HT-29 (cell line): ENCODE data around the gene GRB10. TPM values are rescaled to one million over a fixed set of nuclear protein-coding genes. Genes with fewer than 3 reads are reported as not detected.

ENCODE experiments used
- DNase-seq: peaks from one replicate; pipeline ENCODE4 v3.0.0-alpha.2; 2015; ENCODE audit warnings: low spot score
- total RNA-seq: library from RNA; depleted of rRNA; stranded (reverse); fragments of >200 nt; shearing (Covaris generic); gene quantifications from 2 replicates; pipeline ENCODE4 v1.2.3, GENCODE V29; 2014

GRB10 gene
- total RNA-seq, 1 experiment from 2014 or later = 6.6 TPM

DNA sequence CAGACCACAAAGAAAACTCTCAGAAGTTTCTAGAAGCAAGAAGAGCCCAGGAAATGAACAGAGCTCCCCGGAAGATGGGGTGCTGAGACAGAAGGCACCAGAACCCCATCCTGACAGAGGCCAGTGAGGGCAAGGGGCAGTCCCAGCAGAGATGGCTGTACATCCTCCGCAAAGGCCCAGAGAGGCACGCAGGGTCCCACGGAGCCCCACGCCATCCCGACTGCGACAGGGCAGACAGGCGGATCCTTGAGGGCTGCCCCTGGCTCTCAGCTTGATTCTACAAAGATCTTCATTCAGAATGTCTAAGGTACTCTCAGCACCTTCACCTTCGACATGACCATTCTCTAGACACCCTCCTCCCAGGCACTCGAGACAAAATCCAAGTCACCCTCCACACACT is 109.6 kb downstream of the GRB10 start:
- no peak for DNase-seq

- no peak for DNase-seq
Observed at GRCh38 chr7:50672045-50672444, 110.7 kb downstream of the GRB10 start.

GRCh38 chr7:50671386-50671785 is 111.3 kb downstream of the GRB10 start:
- no peak for DNase-seq

- no peak for DNase-seq
Observed at GRCh38 chr7:50669890-50670289, 112.8 kb downstream of the GRB10 start.

GRCh38 chr7:50667789-50668226 is 114.9 kb downstream of the GRB10 start:
- no peak for DNase-seq

- DNase-seq = no peak
Observed at GRCh38 chr7:50667338-50667737, 115.4 kb downstream of the GRB10 start.

- DNase-seq = no peak
Observed at GRCh38 chr7:50666124-50666496, 116.6 kb downstream of the GRB10 start.

- no peak for DNase-seq
Observed at GRCh38 chr7:50665403-50666123, 117.1 kb downstream of the GRB10 start.

GRCh38 chr7:50664937-50665336 is 117.8 kb downstream of the GRB10 start:
- no peak for DNase-seq

GRCh38 chr7:50664461-50664922 is 118.2 kb downstream of the GRB10 start:
- no peak for DNase-seq

DNA sequence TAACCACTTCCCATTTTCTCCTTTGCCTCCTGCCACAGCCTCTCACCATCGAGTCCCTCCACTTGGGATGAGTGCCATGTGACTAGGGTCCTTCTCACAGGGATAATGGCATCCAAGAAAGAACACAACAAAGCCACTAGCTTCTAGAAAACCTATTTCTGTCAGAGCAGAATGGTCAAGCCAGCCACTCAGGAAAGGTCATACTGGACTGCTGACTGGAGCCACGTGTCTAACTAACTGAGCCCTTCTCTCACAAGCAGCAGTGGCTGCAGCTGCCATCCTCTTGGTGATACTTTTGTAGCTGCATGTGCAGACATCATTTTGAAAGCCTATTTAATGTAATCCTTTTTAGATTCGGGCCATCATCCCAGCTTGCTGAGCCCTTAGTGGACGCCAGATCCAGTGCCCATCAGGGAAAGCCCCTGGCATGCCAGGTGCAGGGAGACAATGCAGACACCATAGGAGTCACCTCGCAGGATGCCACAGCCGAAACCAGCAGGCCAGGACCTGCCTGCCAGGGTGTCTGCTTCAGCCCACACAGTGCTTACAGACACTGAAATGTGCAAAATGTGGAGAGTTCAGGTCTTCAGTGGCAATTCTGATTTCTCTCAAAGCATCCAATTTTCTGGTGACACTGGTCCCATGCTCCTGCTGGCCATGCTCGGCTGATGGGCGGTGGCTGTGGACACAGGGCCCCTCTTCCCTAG is 119.1 kb downstream of the GRB10 start:
- no peak for DNase-seq

DNA sequence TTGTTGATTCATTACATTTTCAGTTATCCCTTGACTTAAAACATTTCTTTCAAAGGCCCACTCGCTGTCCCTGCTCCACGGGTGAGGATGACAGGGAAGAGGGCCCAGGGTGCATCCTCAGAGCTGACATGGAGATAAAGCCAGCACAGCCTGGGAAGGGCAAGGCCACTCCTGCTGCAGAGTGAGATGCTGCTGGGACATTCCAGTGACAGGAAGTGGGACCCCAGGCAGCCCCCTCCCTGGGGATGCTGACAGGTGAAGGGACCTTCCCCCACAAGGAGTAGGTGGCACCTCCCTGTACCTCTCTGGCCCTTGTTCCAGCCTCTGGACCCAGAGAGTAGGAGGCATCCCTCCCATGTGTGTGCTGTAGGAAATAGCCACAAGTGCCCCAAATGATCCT is 119.7 kb downstream of the GRB10 start:
- no peak for DNase-seq

- DNase-seq = no peak
Observed at GRCh38 chr7:50662041-50662694, 120.5 kb downstream of the GRB10 start.

GRCh38 chr7:50661345-50662040 is 121.2 kb downstream of the GRB10 start:
- no peak for DNase-seq

- DNase-seq = no peak
Observed at GRCh38 chr7:50660830-50661175, 121.9 kb downstream of the GRB10 start.

DNA sequence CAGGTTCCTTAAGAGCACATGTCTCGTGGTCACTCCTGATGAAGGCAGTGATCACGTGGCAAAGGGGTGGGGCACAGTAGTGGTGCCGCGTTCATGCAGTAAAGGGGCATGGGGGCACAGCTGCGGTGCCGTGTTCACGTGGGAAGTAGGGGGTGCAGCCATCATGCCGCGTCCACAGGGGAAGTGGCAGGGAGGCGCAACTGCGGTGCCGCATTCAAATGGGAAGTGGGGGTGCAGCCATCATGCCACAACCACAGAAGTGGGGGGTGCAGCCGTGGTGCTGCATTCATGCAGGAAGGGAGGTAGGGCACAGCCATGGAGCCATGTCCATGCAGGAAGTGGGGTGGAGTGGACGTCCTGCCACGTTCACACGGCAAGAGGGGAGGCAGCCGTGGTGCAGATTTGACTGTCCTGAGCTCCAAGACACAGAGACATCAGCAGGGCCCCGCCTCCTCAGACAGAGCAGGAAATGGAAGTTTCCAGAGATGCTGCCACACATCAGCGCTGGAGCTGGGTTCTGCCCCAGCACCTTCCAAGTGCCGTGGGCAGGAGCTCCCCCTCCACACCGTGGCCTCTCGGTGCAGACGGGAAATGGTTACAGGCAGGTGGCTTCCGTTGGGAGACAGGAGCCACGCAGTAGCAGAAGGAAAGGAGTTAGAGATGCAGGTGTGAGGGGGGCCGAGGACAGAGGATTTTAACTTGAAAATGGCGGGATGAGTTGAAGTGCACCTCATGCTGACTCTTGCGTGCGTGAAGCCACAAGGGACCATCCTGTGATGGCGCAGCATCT is 122.5 kb downstream of the GRB10 start:
- no peak for DNase-seq

GRCh38 chr7:50659329-50659965 is 123.2 kb downstream of the GRB10 start:
- no peak for DNase-seq

DNA sequence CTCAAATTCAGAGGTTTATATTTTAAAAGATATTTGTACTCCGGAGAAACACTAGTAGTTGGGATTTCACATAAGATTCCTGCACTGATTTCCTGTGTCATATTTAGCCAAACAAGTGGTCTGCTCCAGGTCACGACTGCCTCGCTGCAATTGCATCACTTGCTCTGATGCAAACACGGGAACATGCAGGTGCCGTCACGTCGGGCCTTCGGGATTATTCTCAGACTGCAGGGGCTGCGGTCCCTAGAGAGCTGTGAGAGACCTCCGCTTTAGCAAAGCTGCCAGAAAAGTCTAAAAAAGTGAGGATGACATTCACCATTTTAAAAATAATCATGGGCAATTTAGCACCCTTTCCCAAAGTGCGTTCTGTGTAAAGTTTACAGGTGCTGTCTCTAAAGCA is 124.0 kb downstream of the GRB10 start:
- DNase-seq = no peak

DNA sequence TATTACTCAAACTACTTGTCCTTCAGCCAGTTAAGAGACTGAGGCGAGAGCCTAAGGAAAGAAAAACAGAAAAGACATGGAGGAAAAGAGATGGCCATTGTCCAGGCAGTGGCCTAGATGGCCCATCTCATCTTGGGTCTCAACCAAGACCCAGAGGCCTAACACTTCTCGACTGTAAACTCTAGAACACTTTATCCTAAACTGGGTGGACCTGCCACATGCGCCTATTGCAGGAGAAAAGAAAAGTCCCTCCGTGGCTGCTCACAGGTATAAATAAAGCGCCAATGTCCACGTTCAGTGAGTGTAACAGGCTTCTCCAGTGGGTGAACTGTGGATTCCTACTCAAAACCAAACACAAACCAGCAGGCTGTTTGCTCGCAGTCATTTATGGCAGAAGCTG is 124.8 kb downstream of the GRB10 start:
- no peak for DNase-seq

- DNase-seq = no peak
Observed at GRCh38 chr7:50657341-50657873, 125.3 kb downstream of the GRB10 start.
